Hematopoietic multipotent progenitor cell treated with erythropoietin and hydrocortisone succinate and interleukin-3 and kit ligand, for 15 days (in vitro differentiated cells): ENCODE measurements around the gene POU3F2.

Source experiments
- DNase-seq: peaks from one replicate; pipeline ENCODE4 v3.0.0-alpha.2; 2015; ENCODE audit warnings: low spot score

POU3F2 gene

DNA sequence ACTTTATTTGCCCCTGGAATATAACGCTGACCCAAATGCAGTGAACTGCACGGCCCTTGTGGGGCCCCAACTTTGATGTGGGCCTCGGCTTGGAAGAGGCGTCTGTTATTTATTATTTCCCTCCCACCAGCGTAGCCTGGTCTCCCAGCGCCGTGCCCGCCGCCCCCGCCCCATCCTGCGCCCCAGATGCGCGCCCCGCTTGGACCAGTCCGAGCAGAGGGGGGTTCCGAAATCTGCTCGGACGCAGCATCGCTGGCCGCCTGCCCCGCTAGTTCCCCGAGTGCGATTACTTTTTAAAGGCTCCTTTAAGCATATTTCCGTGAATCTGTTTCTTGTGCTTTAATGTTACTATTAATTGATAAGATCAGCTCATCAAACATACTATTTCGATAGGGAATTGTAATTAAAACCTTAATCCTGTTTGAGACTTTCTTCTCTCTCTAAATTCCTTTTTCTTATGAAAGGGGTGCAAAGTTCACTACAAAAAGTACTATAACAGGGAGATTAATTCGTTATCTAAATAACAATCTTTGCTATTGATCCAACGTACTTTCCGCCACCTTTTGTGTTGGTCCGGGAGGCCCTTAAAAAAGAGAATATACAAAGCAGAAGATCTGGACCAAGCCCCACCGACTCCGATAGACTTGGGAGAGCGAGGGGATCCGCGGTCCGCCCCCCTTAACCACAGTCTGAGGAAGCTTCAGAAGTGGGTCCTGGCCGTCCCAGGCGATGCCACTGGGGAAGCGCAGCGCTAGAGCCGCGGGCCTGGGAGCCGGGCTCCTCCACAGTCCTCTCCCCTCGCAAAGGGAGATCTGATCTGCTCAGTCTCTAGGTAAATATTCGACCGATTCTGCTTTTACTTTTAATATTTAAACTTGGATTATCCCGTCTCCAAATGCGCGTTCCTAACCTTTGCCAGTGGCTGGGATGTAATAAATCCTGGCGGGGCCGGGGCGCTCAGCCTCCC, 10.2 kb downstream of the POU3F2 start:
- no peak for DNase-seq

DNA sequence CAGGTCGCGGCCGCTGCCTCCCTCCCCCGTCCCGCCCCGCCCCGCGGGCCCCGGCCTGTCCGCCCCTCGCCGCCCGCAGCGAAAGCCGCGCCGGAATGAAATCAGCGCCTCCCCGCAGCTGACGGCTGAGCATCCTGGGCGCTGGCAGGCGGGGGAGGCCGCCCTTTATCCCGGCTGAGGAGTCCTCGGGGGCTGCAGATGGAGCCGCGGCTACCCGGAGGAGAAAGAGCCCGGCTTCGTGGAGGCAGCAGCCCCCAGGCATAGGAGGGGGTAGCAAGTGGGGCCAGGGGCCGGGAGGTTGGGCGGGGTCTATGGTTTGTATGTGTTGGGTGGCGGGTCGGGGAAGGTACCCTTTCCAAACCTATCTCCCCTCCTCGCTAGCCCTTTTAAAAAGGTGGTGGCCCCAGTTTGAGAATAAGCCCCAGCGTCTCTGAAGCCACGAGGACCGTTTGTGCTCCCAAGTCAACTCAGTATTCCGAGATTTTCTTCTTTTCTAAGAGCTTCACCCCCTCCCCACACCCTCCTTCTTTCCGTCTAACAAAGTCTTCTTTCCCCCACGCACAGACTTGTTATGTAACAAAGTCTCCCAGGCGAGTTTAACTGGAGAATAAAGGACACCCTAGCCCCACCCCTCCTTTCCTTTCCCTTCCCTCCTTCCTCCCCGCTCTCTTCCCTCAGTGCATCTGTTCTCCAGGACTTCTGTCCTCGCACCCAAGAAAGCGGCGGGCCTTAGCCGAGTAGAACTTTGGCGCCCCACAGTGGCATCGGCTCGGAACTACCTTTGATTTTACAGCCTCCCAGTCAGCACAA, 11.0 kb downstream of the POU3F2 start:
- peak; percentile 47 for DNase-seq

DNA sequence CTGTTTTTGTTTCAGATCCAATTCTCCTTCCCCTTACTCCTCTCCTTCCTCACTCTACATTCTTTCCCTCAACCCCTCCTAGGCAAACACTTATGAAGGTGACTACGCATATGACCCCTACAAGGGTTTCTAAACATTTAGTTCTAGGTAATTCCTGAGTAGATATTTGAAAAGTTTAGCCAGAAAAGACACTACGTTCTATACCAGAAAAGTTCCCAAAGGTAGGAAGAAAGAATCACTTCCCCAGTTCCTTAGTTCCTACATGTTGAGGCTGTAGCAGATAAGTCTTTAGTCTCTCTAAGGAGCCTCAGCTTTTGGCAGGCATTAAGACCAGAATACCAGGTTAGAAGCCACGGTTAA, 11.6 kb downstream of the POU3F2 start:
- DNase-seq: no peak

DNA sequence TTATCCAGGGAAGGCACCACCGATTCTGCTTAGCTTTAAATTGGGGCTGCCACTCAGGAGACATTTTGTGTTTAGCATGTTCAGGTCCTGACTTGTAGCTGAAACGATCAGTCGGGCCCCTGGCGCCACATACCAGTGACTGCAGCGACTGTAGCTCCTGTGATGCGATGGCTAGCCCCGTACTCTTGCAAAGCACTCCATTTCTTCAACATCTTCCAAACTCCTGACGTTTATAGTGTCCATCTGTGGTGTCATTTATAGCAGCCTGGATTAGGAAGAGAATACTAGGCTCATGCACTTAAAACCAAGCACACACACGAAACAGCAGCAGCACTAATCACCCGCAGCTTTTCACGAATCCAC, 13.0 kb downstream of the POU3F2 start:
- no peak for DNase-seq

DNA sequence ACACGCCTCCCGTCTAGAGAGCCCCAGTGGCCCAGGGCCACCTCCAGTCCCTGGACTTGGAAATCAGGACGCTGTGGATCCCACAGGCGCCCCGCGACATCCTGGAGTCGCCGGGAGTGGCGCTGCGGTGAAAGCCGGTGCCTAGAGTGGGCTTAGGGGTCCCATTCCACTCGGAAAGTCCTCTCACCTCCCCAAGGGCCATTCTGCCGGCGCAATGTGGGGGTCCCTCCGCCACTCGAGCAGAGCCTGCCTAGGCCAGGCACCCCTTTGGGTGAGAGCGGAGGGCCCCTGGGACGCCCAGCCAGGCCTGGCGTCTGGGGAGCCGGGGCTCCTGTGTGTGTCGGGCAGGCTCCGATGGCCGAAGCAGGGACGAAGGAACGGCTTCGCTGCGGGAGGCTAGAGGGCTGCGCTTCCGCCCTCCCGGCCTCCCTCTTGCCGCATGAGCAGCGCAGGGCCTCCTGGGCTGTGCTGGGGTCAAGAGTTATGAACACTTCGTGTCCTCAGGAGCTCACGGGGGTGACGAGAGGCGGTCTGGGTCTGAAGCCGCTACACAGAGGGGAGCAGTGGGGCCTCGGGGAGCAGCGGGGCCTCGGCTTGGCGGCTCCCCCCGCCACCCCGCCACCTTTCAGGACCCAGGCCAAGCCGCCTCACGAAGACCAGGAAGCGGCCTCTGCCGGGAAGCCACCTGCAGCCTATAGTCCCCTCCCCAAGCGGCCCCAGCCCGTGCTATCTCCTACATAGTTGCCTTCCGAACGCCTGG, 13.6 kb downstream of the POU3F2 start:
- DNase-seq: no peak

DNA sequence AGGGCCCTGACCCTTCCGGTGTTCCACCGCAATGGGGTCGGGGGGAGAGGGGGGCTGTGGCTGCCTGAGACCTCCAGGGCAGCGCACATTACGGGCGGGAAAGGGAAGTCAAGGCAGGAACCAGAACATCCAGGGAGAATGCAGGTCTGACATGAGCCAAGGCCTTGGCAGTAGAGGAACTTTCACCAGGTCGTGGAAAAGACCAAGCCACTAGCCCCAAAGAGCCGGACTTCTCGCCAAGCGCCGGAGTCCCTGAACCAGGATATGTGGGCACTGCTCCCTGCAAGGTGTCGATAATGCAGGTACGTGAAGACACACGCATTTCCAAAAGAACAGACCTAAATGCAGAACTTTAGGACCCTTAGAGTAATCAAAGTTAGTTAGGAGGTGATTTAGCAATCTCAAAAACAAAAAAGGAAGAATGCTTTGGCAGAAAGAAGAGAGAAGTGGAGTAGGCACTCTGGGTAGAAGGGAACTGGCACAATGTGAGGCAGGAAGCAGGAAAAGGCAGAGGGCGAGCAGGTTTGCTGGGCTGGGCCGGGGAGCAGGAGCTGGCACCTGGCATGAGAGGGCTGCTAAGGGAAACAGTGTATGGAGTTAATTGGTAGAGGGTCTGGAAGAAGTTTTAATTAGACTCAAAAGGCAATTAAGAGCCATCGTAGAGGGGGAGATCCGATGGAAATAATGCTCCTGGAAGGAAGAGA, 14.3 kb downstream of the POU3F2 start:
- no peak for DNase-seq

DNA sequence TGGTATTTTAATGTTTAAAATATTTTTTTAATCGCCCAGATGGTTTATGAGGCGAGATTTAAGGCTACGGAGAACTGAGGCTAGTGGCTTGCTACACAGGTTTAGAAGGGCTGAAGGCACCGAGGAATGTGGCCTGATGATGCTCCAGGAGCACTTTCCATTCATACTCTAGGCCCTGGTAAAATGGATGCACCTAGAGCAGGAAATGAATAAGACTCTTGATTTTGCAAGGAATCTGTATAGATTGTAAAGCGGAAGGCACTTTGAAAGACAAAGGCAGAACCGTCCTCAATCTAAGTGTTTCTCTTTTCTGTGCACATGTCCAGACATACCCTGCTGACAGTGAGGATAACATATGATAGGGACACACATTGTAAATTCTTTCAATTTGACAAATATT, 30.1 kb downstream of the POU3F2 start:
- no peak for DNase-seq

DNA sequence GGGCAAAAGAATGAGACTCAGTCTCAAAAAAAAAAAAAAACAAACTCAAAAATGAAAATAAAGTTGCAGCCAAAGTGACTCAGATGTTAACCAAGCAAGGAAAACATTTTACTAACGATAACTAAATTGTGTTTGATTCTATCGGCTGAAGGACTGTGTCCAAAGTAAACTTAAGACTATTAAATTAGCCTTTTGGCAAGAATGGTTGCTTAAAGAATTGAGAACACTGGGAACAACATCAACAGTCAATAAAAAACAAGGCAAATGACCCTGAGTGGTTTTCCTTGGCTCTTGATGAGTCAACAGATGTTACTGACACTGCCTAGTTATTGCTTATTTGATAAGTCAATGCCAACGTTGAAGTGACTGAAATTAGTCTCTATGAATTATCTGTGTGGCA, 36.7 kb downstream of the POU3F2 start:
- no peak for DNase-seq

DNA sequence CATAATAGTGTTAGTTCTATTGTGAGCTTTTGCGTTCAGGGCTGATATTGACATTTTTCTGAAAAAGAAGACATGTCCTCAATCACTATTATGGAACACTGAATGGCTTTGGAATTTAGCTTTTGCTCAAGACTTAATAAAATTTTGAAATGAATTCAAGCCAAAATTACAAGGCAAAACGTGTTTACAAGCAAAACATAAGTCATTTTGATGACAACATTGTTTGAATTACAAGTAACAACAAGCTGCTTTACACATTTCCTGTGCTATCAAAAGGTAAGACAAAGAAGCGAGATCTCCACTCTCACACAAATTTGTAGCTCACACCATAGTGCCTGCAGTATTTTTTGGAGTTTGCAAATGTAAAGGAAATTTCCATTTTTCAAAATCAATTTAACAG, 37.4 kb downstream of the POU3F2 start:
- DNase-seq: no peak

DNA sequence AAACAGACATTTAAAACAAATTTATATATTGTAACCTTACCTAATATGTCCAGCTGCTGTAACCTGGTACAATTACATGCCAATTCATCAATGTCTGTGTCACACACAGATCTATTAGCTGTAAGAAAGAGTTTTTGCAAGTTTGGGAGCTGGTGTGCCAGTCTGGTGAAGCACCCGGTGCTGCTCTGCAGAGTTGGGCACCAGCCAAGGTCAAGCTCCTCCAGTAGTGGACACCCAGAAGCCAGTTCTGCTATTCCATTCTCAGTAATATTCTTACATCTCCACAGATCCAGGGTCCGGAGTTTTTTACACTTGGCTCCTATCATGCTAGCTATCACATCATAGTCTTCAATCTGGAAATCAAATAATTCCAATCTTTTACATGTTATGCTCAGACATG, 41.0 kb downstream of the POU3F2 start:
- no peak for DNase-seq

DNA sequence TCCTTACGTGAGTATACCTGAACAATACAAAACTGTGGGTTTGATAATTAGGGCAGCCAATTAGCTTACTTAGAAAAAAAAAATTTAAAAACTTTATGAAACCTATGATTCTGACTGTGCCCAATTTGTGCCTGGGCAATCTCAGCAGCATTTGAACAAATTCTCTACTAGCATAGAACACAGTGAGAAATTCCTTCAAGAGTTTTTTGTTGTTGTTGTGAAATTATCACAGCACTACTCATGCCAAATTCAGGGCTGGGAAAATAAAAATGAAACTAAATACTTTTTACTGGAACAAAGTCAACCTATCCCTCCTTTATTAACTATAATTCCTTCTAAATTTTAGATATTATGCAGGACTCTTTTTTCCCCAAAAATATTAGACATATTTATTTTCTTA, 42.9 kb downstream of the POU3F2 start:
- DNase-seq: no peak

DNA sequence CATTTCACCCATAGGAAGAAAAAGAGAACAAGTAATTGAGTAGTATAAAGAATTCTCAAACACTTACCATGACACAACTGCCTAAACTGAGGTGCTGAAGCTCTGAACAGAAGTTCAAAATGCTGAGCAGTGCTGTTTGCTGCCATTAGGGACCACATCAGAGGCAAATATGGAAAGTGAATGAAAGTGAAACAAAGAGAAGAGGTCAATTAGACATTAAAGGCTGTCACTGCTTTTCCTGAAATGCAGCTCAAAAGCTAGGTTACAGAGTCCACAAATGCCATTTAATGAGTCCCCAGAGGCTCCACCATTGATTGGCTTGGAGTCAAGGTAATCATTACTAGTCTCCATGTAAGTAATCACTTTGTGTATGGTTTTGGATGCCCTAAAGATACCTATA, 46.1 kb downstream of the POU3F2 start:
- DNase-seq: no peak

DNA sequence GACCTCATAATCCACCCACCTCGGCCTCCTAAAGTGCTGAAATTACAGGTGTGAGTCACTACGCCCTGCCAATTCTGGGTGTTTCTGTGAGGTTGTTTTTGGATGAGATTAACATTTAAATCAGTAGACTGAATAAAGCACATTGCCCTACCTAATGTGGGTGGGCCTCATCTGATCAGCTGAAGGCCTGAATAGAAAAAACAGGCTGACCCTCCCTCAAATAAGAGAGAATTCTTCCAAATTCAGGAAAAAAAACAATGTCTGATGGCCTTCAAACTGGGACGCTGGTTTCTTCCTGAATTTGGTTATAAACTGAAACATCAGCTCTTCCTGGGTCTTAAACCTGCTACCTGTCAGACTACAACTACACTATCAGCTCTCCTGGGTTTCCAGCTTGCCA, 51.0 kb downstream of the POU3F2 start:
- DNase-seq: no peak

DNA sequence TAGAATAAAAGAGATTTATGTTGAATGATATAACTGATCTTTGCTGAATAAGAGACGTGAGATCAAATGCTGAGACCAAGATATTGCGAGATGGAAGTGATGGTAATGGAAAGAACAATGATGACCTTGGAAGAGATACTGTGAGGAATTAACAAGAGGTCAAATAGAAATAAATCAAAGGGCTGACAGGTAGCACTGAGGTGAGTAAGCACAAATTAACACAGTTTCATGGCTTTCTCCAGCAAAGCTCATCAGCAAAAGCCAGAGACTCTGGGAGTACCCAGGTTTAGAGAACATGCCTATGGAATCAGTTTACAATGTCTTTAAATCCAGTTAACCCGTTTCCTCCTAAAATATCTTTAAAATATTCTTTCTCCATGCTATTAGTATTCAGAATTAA, 53.3 kb downstream of the POU3F2 start:
- no peak for DNase-seq
